HG02840 (cell line): ENCODE measurements around the gene CHD2.

Experiments
- ATAC-seq: cut with Tn5 transposase; IDR thresholded peaks from one replicate; pipeline ENCODE4 v1.9.1; 2021; ENCODE audit warnings: mild to moderate bottlenecking, moderate library complexity, moderate number of reproducible peaks; ENCODE audit not compliant: unreplicated experiment, low FRiP score

CHD2 gene

GRCh38 chr15:92953566-92953965, 53.4 kb downstream of the CHD2 start:
- no peak for ATAC-seq

- ATAC-seq: no peak
Observed at GRCh38 chr15:92954002-92954401, 53.9 kb downstream of the CHD2 start.

GRCh38 chr15:92954578-92954977, 54.5 kb downstream of the CHD2 start:
- no peak for ATAC-seq

GRCh38 chr15:92955706-92956105, 55.6 kb downstream of the CHD2 start:
- ATAC-seq: no peak

DNA sequence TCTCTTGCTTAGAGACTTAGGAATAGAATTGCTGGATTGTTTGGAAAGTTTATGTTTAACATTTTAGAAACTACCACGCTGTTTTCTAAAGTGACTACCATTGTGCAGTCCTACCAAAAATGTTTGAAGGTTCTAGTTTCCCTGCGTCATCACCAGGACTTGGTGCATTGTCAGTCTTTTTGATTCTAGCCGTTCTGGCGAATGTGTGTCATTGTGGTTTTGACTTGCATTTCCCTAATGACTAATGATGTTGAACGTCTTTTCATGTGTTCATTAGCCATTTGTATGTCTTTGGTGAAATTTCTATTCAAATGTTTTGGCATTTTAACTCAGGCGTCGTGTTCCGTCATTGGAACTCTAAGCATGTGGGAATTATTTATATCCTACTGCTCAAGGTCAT, 58.0 kb downstream of the CHD2 start:
- ATAC-seq: no peak

- no peak for ATAC-seq
Observed at GRCh38 chr15:92959219-92959618, 59.1 kb downstream of the CHD2 start.

DNA sequence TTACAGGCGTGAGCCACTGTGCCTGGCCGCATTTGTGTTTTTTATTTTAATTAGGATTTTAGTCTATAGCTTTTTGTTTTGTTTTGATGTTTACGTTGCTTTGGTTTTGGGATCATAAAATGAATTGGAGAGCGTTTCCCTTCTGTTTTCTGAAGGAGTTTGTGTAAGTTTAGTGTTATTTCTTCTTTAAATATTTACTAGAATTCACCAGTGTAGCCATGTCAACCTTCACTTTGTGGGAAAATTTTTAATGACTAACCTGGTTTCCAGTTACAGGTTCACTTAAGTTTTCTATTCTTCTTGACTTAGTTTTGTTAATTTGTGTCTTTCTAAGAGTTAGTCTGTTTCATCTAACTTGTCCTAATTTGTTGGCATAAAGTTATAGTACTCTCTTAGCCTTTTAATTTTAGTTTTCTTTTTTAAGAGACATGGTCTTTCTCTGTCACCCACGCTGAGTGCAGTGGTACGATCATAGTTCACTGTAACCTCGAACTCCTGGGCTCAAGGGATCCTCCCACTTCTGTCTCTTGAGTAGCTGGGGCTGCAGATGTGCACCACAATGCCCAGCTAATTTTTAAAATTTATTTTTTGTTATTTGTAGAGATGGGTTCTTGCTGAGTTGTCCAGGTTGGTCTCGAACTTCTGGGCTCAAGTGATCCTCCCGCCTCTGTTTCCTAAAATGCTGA, 61.0 kb downstream of the CHD2 start:
- ATAC-seq: no peak

DNA sequence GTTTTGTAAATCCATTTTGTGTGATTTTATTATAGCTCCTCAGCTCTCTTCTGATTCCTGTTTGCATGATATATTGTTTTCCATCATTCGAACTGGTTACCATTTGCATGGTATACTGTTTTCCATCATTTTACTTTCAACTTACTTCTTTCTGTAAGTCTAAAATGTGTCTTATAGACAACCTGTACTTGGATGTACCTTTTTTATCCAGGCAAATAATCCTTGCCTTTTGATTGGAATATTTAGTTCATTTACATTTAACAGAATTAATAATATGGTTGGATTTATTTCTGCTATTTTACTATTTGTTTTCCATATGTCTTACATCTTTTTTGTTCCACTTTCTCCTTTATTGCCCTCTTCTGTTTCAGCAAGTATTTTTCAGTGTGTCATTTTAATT, 62.8 kb downstream of the CHD2 start:
- ATAC-seq: no peak

GRCh38 chr15:92963794-92964193, 63.7 kb downstream of the CHD2 start:
- no peak for ATAC-seq

DNA sequence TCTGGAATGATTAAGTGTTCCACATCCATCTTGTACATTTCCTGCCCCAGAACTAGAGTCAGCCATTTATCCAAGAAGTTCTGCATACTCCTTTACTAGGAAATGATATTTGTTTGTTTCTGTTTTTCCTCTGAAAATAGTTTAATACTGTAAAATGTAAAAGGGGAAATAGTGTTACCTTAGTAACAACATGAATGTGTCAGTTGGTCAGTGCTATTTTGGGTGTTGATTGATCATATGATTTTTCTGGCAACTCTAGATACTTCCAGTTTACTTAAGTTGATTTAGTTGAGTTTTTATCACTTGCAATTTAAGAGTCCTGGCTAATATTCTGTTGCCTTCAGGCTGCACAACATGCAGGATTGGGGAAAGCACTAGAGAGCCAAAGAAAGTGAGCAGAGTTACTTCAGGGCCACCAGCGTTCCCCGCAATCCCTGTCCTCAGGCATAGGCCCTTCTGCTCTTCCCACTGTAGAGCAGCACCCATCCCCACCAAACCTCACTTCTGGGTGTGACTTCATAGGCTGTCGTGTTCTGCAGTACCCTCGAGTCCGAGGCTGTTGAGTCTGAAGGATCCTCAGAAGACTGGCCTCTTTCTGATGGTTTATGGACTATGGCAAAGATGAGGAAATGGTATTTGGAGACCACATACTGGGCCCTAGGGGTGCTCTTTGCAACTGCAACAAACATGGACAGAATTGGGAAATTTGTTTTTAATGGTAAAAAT, 69.0 kb downstream of the CHD2 start:
- no peak for ATAC-seq

DNA sequence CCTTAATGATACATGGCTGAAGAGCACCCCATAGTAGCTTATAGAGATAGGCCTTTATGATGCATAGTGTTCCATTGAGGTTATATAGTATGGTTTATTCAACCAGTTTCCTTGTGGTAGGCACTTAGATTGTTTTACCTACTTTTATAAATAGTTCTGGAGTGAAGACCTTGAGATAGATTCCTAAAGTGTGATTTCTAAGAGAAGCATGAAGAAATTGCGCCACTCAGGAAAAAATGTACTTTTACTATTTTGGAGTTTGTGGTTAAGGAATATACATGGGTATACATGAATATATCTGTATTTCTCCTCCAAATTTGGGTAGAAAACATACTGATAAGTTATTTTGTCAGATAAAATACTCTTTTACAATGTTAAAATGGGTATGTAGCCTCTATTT, 70.5 kb downstream of the CHD2 start:
- no peak for ATAC-seq

DNA sequence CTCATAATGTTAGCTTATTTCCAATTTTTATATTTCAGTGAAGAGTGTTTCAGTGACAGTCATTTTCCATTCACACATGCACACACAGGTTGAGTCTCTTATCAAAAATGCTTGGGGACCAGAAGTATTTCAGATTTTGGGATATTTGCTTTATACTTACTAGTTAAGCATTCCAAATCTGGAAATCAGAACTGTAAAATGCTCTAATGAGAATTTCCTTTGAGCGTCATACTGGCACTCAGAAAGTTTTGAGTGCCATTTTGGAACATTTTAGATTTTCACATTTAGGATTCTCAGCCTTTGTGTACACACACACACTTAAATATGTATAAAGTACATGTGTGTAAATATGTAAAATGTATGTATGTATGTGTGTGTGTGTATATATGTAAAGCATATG, 71.0 kb downstream of the CHD2 start:
- no peak for ATAC-seq

GRCh38 chr15:92971713-92972112, 71.6 kb downstream of the CHD2 start:
- no peak for ATAC-seq

DNA sequence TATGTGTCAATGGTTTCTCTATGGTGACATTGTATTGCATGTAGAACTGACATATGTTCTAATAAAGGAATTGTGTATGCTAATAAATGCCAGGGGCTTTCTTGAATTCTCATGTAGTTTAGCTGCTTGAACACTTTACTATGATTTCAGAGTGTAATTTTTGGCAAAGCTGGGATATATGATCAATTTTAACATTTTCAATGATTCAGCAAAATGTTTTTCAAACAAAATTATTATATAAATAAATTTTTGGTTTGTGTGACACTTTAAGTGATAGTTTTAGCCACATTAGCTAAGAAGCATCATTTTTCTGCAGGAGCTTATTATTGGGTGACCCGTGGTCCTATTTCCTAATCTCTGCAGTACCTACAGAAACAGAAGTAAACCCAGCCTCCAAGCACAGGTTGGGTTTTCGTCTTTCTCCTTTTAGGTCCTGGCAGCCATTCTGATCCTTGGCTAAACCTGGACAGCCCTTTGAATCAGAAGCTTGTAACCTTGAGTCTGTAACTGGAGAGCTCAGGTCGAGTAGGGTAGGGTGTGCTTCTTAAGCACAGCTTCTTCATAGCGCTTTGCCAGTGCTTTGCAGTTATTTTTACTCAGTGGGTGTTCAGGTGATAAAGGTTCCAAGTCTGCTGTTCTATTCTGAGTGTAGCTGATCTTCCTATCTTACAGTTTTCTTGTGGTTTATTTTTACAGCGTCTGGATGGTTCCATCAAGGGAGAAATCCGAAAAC, 74.2 kb downstream of the CHD2 start:
- no peak for ATAC-seq

DNA sequence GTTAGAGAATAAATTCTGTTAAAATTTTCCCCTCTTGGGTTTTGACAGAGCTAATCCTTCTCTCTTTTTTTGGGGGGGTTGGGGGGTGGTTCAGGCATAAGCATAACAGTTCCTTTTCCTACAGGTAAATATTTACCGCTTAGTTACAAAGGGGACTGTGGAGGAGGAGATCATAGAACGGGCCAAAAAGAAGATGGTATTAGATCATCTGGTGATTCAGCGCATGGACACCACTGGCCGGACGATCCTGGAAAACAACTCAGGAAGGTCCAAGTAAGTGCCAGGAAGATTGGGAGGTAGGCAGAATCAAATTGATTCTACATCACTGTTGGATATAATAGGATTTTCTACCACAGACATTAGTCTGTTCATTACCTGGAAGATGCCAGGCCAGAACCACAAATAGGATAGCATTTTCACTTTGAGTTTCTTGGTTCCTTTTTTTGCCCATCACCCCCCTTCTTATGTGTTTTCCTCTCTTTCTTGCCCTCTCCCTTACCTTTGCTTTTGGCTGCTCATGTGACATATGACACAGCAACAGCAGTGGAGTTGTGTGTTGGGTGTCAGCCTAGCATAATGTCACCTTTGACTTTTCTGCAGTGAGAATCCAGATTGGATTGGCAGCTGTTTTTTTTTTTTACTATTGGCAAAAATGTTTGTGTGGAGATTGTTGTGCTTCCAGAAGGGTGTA, 79.0 kb downstream of the CHD2 start:
- ATAC-seq: no peak

DNA sequence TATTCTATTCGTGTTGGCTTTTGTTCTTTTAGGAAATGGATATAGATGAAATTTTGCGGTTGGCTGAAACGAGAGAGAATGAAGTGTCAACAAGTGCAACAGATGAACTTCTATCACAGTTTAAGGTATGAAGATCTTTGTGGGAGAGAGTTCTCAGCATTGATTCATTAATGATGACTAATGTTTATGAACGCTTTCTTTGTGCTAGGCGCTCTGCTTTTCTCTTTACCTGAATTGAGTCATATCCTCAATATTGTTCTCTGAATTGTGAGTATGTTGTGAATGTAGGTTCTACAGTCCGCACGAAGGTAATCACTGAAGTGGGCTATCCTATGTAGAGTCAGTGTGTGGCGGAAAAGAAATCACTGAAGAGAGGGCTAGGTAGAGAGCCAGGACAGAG, 81.2 kb downstream of the CHD2 start:
- no peak for ATAC-seq

DNA sequence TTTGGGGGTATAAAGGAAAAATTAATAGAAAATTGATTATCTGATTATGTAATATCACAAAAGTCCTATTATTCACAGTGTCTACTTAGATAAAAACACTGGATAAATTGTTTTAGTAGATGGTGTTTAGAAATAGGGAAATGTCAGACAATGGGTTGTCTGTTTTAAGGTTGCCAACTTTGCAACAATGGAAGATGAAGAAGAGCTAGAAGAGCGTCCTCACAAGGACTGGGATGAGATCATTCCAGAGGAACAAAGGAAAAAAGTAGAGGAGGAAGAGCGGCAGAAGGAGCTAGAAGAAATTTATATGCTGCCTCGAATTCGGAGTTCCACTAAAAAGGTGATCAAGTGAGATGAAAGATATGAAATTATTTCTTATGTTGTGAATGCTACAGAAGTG, 84.0 kb downstream of the CHD2 start:
- ATAC-seq: no peak

DNA sequence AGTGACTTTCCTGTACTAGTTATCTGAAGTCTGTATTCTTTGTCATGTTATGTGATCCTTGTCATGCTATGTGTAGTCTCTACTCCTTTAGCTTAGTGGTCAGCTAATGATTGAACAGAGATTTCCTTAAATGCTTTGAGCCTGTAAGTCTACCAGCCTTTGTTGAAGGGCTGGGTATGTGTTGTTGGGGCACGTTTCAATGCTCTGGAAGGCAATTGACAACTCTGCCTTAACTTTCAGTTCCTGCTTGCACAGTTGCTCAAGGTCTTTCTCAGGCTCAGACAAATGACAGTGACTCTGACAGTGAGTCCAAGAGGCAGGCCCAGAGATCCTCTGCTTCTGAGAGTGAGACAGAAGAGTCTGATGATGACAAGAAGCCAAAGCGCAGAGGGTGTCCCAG, 89.3 kb downstream of the CHD2 start:
- ATAC-seq: no peak

GRCh38 chr15:92990031-92990430, 89.9 kb downstream of the CHD2 start:
- no peak for ATAC-seq

- no peak for ATAC-seq
Observed at GRCh38 chr15:92992720-92993119, 92.6 kb downstream of the CHD2 start.

DNA sequence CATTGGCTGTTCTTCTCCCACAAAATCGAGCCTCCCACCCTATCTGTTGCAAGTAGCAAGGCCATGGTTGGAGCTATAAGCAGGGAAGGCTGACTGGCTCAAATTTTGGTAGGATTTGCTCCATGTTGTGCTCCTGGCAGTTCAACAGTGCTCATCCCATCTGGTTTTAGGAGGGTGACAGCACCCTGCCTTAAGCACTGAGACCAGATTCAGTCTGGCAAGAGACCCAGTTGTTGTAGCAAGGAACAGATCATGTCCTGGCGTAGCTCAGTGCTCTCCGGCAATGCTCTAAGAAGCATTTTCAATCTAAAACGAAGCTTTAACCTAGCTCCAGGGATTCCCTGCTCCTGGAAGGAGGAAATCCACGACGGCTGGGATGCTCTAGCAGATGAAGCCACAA, 97.7 kb downstream of the CHD2 start:
- ATAC-seq: no peak
